Esophagus (tissue), 2 donors: ENCODE data around the gene ELL. TPM values are rescaled to one million over a fixed set of nuclear protein-coding genes. Genes with fewer than 3 reads are reported as not detected.

Experiments
- H3K27ac ChIP-seq, 2 donors: one replicate each; pipeline ENCODE4 v1.5.1; 2013; ENCODE audit warnings: low read depth in 2 of 2, mild to moderate bottlenecking in 2 of 2, inconsistent platforms in 1 of 2, low read length in 1 of 2, moderate library complexity in 1 of 2
- H3K27me3 ChIP-seq, 2 donors: one replicate each; pipeline ENCODE4 v1.6.1; 2013; ENCODE audit warnings: low read length in 2 of 2, control low read depth in 1 of 2, mild to moderate bottlenecking in 1 of 2; ENCODE audit not compliant: insufficient read depth in 2 of 2, control insufficient read depth in 1 of 2
- H3K36me3 ChIP-seq, 2 donors: one replicate each; pipeline ENCODE4 v1.6.1; 2013; ENCODE audit warnings: low read length in 1 of 2; ENCODE audit not compliant: control insufficient read depth in 2 of 2, insufficient read depth in 2 of 2
- H3K4me1 ChIP-seq, 2 donors: one replicate each; pipeline ENCODE4 v1.6.1; 2013; ENCODE audit warnings: low read length in 1 of 2; ENCODE audit not compliant: control insufficient read depth in 2 of 2, insufficient read depth in 2 of 2
- H3K4me3 ChIP-seq, 2 donors: one replicate each; pipeline ENCODE4 v1.5.1; 2013; ENCODE audit warnings: low read length in 2 of 2, mild to moderate bottlenecking in 2 of 2, low read depth in 1 of 2, moderate library complexity in 1 of 2
- H3K9me3 ChIP-seq, 2 donors: one replicate each; pipeline ENCODE4 v1.6.1; 2013; ENCODE audit warnings: mild to moderate bottlenecking in 2 of 2, low read depth in 1 of 2, low read length in 1 of 2, moderate library complexity in 1 of 2; ENCODE audit not compliant: control insufficient read depth in 2 of 2, insufficient read depth in 1 of 2
- WGBS, 2 donors: extraction: QIAGEN DNeasy Blood & Tissue Kit; methylation state at CpG; one replicate each; pipeline ENCODE4 v1.1.7; 2013; 5-methylcytosine and 5-hydroxymethylcytosine counted together
- polyA plus RNA-seq, 2 donors: library from polyadenylated mRNA; stranded (reverse); fragments of 200-250 nt; gene quantifications; one replicate each; pipeline ENCODE4 v1.2.3, GENCODE V29; 2013
- donor health status: healthy with polysubstance abuse.
- donor health status: Bipolar disorder and iron deficiency.

Gene ELL
- polyA plus RNA-seq, 2 donors = 7.1 to 9.1 TPM

DNA sequence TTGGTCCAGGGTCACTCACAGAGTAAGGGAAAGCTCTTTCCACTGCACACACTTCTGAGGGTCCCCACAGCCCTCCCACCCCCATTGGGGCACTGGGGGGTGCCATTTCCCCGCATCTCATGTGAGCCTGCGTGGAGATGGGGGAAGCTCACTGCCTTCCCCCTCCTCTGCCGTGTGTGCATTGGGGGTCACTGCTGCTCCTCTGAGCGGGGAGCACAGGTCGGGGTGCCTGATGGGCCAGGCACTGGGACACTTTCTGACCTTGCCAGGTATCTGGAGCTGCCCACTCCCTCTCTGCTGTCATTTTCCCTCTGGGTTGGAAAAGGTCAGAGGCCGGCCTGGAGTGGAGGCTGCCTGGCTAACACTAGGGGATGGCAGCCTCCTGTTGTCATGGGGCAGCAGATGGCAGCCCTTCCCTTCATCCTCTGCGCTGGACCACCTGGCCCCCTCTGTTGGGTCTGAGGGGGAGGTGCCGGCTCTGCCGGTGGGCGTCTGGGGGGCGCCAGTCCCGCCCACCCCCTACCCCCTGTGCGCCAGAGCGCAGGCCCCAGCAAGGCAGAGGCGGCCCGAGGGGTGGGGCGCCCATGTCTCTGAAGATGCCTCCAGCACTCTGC lies 93.6 kb downstream of the ELL start:
- Histone ChIP-seq H3K27ac (peak overlapping the region in 1 of 2 donors; percentile 61), H3K9me3 (no peaks in the 10 kb centered on the region), H3K27me3 (no peaks in the 10 kb centered on the region), H3K36me3 (peaks cover 0 to 2% of the 10 kb centered on the region in 2 donors), H3K4me3 (no peak overlapping the region), H3K4me1 (peaks cover 2 to 18% of the 10 kb centered on the region in 2 donors)
- WGBS, 2 donors = 68 to 75% methylated on average over 17 of the region's 17 CpGs

DNA sequence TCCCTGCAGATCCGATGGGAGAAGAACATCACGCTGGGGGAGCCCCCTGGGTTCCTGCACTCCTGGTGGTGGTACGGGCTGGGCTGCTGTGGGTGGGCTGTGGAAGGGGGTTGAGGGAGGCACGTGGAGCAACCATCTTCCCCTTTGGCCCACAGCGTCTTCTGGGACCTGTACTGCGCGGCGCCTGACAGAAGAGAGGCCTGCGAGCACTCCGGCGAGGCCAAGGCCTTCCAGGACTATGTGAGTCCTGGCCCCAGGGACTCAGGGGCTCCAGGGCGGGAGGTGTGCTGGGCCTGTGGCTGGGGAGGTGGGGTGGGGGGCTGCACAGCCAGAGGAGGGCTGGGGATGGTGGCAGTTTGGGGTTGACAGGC lies 94.1 kb downstream of the ELL start:
- Histone ChIP-seq H3K36me3 (peaks cover 0 to 2% of the 10 kb centered on the region in 2 donors), H3K27ac (no peak overlapping the region), H3K4me1 (peaks cover 2 to 17% of the 10 kb centered on the region in 2 donors), H3K9me3 (no peaks in the 10 kb centered on the region), H3K4me3 (no peak overlapping the region), H3K27me3 (no peaks in the 10 kb centered on the region)
- 88 to 89% methylated on average over 12 of the region's 12 CpGs for WGBS, 2 donors

GRCh38 chr19:18427080-18427742 lies 94.7 kb downstream of the ELL start:
- no peak overlapping the region for H3K4me3 ChIP-seq
- no peaks in the 10 kb centered on the region for H3K27me3 ChIP-seq
- H3K9me3 ChIP-seq = no peaks in the 10 kb centered on the region
- peaks cover 0 to 2% of the 10 kb centered on the region in 2 donors for H3K36me3 ChIP-seq
- peaks cover 2 to 15% of the 10 kb centered on the region in 2 donors for H3K4me1 ChIP-seq
- 71 to 80% methylated on average over 14 to 16 of the region's 16 CpGs for WGBS, 2 donors
- no peak overlapping the region for H3K27ac ChIP-seq

- Histone ChIP-seq H3K27me3 (no peaks in the 10 kb centered on the region), H3K27ac (peak overlapping the region in 1 of 2 donors; percentile 62), H3K4me1 (peaks cover 2 to 17% of the 10 kb centered on the region in 2 donors), H3K4me3 (no peak overlapping the region), H3K36me3 (peaks cover 0 to 2% of the 10 kb centered on the region in 2 donors), H3K9me3 (no peaks in the 10 kb centered on the region)
- WGBS, 2 donors = 71 to 75% methylated on average over 6 to 8 of the region's 8 CpGs
Measured at GRCh38 chr19:18426416-18426767, 95.5 kb downstream of the ELL start.

GRCh38 chr19:18425515-18426415 lies 96.1 kb downstream of the ELL start:
- 54 to 55% methylated on average over 17 to 18 of the region's 18 CpGs for WGBS, 2 donors
- Histone ChIP-seq H3K9me3 (no peaks in the 10 kb centered on the region), H3K27me3 (no peaks in the 10 kb centered on the region), H3K4me3 (no peak overlapping the region), H3K4me1 (peaks cover 2 to 23% of the 10 kb centered on the region in 2 donors), H3K27ac (peak overlapping the region; percentile 21 to 62), H3K36me3 (peaks cover 0 to 2% of the 10 kb centered on the region in 2 donors)

DNA sequence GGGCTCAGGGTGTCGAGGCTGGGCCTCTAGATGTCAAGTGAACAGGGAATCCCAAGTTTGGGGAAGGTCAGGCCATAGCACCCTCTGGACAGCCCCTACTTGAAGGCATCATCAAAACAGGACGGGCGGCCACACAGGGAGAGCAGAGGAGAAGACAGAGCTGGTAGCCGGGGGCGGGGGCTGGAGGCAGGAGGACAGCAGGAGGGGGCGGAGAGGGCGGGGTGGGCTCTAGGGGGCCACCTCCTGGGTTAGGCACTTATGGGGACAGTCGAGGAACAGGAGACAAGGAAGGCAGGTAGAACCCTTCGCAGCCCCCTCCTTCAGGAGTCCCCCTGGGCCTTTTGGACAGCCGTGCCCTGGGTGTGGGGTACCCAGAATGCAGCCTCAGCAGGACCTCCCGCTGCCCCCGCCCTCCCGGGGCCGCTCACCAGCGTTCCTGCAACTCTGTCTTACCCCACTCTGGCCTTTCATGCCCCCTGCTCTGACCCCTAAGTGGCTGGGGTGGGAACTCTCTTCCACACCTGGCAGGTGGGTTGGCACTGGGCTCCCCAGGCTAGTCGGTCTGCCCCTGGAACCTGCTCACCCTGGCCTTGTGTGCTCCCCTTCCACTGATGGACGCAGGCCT lies 96.9 kb downstream of the ELL start:
- peaks cover 2 to 28% of the 10 kb centered on the region in 2 donors for H3K4me1 ChIP-seq
- no peaks in the 10 kb centered on the region for H3K27me3 ChIP-seq
- no peaks in the 10 kb centered on the region for H3K9me3 ChIP-seq
- H3K4me3 ChIP-seq = no peak overlapping the region
- WGBS, 2 donors = 81 to 87% methylated on average over 13 to 17 of the region's 17 CpGs
- peaks cover 0 to 2% of the 10 kb centered on the region in 2 donors for H3K36me3 ChIP-seq
- no peak overlapping the region for H3K27ac ChIP-seq

- H3K36me3 ChIP-seq = peaks cover 0 to 2% of the 10 kb centered on the region in 2 donors
- no peak overlapping the region for H3K4me3 ChIP-seq
- 77 to 78% methylated on average over 22 of the region's 22 CpGs for WGBS, 2 donors
- H3K4me1 ChIP-seq = peaks cover 2 to 27% of the 10 kb centered on the region in 2 donors
- H3K9me3 ChIP-seq = no peaks in the 10 kb centered on the region
- H3K27ac ChIP-seq = peak overlapping the region in 1 of 2 donors; percentile 6
- H3K27me3 ChIP-seq = no peaks in the 10 kb centered on the region
Measured at GRCh38 chr19:18424122-18424889, 97.6 kb downstream of the ELL start.

DNA sequence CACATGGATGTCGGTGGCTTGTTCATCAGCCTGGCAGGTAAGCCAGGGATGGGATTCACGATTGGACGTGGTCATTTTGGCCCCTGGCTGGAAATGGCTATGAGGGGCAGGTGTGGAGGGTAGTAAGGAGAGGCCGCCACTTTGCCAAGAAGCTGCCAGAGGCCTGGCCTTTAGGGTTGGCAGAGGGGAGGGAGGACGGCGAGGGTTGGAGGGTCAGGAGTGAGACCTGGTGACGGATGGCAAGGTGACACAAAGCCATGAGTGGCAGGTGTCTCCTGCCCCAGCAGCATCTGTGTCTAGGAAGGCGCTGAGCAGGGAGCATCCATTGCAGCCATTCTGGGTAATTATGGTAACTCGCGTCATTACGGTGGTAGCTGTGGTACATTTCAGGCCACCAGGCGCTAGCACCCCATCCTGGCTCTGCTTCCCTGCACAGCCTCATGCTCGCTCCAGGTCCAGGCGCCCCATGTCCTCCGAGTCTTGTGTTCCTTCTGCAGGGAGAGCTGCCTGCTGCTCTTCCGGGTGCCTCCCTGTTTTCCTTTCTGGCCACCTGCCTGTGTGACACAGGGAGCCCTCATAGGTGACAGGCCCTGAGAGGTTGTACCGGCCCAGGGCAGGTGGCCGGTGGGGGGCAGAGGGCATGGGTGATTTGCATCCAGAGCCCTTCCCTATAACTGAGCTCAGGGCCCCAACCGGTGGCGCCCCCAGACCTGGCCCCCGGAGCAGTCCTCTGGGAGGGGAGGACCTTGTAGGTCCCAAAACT lies 98.4 kb downstream of the ELL start:
- peaks cover 0 to 2% of the 10 kb centered on the region in 2 donors for H3K36me3 ChIP-seq
- 77 to 84% methylated on average over 21 of the region's 21 CpGs for WGBS, 2 donors
- peaks cover 2 to 27% of the 10 kb centered on the region in 2 donors for H3K4me1 ChIP-seq
- no peaks in the 10 kb centered on the region for H3K9me3 ChIP-seq
- no peaks in the 10 kb centered on the region for H3K27me3 ChIP-seq
- H3K27ac ChIP-seq = peak overlapping the region in 1 of 2 donors; percentile 9
- H3K4me3 ChIP-seq = no peak overlapping the region
